IMR-90 (cell line): Measurements from ENCODE around the gene PLA2G4F.

Experiments used
- BHLHE40 ChIP-seq: fragments of 150-350 bp; IDR thresholded peaks from 2 replicates; pipeline ENCODE4 v1.6.1; 2016; ENCODE audit warnings: mild to moderate bottlenecking, low read depth, low read length
- CEBPB ChIP-seq: IDR thresholded peaks from 2 replicates; pipeline ENCODE4 v1.6.1; 2012; ENCODE audit warnings: low read depth, low read length, improper control_type of control experiment
- MAFK ChIP-seq: IDR thresholded peaks from 2 replicates; pipeline ENCODE4 v1.6.1; 2012; ENCODE audit warnings: low read depth, low read length, improper control_type of control experiment
- MAZ ChIP-seq: IDR thresholded peaks from 2 replicates; pipeline ENCODE4 v1.6.1; 2012; ENCODE audit warnings: low read depth, mild to moderate bottlenecking, low read length, improper control_type of control experiment, moderate library complexity, borderline replicate concordance
- MXI1 ChIP-seq: IDR thresholded peaks from 2 replicates; pipeline ENCODE4 v1.6.1; 2012; ENCODE audit warnings: low read depth, mild to moderate bottlenecking, low read length, moderate library complexity, borderline replicate concordance
- POLR2A ChIP-seq: IDR thresholded peaks from 2 replicates; pipeline ENCODE4 v1.6.1; 2012; ENCODE audit warnings: mild to moderate bottlenecking, low read depth, low read length
- RAD21 ChIP-seq: IDR thresholded peaks from 2 replicates; pipeline ENCODE4 v1.6.1; 2012; ENCODE audit warnings: low read length, improper control_type of control experiment
- RCOR1 ChIP-seq: IDR thresholded peaks from 2 replicates; pipeline ENCODE4 v1.6.1; 2012; ENCODE audit warnings: mild to moderate bottlenecking, low read length, improper control_type of control experiment; ENCODE audit not compliant: insufficient replicate concordance
- RFX5 ChIP-seq: IDR thresholded peaks from 2 replicates; pipeline ENCODE4 v1.8.0; 2012; ENCODE audit warnings: low read depth, mild to moderate bottlenecking, low read length, moderate library complexity
- USF2 ChIP-seq: fragments of 150-350 bp; IDR thresholded peaks from 2 replicates; pipeline ENCODE4 v1.6.1; 2017; ENCODE audit warnings: mild to moderate bottlenecking, antibody characterized with exemption, low read length, low read depth
- TF ChIP-seq, protein P1 (sequence below): conservative IDR thresholded peaks from 2 replicates; pipeline ENCODE4 v1.5.1; 2012; ENCODE audit warnings: mild to moderate bottlenecking, low read depth, low read length, improper control_type of control experiment
- TF ChIP-seq, protein P2 (sequence below): fragments of 150-350 bp; IDR thresholded peaks from 2 replicates; pipeline ENCODE4 v1.6.1; 2016; ENCODE audit warnings: low read depth, mild to moderate bottlenecking, low read length, moderate library complexity, borderline replicate concordance

GRCh38 chr15:42129364-42129763 lies 27.1 kb downstream of the PLA2G4F start:
- TF ChIP-seq, protein P1, sequence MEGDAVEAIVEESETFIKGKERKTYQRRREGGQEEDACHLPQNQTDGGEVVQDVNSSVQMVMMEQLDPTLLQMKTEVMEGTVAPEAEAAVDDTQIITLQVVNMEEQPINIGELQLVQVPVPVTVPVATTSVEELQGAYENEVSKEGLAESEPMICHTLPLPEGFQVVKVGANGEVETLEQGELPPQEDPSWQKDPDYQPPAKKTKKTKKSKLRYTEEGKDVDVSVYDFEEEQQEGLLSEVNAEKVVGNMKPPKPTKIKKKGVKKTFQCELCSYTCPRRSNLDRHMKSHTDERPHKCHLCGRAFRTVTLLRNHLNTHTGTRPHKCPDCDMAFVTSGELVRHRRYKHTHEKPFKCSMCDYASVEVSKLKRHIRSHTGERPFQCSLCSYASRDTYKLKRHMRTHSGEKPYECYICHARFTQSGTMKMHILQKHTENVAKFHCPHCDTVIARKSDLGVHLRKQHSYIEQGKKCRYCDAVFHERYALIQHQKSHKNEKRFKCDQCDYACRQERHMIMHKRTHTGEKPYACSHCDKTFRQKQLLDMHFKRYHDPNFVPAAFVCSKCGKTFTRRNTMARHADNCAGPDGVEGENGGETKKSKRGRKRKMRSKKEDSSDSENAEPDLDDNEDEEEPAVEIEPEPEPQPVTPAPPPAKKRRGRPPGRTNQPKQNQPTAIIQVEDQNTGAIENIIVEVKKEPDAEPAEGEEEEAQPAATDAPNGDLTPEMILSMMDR = no peak
- TF ChIP-seq POLR2A (no peak), MAFK (no peak), CEBPB (no peak), MXI1 (no peak), RAD21 (no peak), RCOR1 (no peak), USF2 (no peak), BHLHE40 (no peak), RFX5 (no peak), MAZ (no peak)
- TF ChIP-seq, protein P2, sequence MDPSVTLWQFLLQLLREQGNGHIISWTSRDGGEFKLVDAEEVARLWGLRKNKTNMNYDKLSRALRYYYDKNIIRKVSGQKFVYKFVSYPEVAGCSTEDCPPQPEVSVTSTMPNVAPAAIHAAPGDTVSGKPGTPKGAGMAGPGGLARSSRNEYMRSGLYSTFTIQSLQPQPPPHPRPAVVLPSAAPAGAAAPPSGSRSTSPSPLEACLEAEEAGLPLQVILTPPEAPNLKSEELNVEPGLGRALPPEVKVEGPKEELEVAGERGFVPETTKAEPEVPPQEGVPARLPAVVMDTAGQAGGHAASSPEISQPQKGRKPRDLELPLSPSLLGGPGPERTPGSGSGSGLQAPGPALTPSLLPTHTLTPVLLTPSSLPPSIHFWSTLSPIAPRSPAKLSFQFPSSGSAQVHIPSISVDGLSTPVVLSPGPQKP = no peak
